DMS114 treated with DMSO at 0.1 percent for 48 hours (cell line): ENCODE results near the gene RETN.

Experiments used
- DNase-seq: peaks from one replicate; lab custom pipeline; 2025; ENCODE audit not compliant: unreplicated experiment; lab: John Stamatoyannopoulos, UW

RETN gene

DNA sequence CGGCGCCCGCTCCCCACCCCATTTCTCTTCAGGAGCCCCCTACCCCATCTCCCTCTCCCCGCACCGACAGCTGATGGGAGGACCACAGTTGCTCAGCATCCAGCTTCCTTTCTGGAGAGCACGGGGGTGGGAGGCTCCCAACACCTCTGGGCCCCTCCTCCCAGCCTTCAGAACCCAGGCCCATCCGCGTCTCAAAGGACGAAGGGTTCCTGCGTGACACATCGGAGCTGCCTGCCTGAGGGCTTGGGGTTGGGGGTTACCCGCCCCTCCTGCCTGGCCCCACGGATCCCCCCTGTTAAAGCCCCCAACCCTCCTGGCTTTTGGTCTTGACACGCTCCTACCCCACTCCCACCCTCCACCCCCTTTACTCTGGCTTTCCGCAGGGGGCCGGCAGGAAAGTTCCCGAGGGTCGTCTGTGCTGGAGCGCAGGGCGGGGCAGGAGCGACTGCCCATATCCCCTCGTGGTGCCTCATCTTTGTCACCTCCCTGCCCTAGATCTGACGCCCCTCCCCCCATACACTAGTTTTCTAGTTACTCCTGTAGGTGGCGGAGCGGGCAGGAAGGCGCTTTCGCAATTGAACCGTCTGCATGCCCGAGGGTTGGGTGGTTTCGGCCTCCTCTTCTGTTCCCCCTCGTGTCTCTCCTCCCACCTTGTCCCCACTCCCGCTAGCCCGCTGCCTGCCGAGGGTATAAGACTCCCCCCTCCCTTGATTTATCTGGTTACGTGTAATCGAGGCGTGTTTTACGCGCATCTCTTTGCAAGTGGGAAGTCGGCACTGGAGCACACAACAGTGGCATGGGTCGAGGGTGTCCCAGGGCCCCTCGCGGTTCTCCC lies 12.7 kb downstream of the RETN start:
- peak; percentile 42 for DNase-seq

DNA sequence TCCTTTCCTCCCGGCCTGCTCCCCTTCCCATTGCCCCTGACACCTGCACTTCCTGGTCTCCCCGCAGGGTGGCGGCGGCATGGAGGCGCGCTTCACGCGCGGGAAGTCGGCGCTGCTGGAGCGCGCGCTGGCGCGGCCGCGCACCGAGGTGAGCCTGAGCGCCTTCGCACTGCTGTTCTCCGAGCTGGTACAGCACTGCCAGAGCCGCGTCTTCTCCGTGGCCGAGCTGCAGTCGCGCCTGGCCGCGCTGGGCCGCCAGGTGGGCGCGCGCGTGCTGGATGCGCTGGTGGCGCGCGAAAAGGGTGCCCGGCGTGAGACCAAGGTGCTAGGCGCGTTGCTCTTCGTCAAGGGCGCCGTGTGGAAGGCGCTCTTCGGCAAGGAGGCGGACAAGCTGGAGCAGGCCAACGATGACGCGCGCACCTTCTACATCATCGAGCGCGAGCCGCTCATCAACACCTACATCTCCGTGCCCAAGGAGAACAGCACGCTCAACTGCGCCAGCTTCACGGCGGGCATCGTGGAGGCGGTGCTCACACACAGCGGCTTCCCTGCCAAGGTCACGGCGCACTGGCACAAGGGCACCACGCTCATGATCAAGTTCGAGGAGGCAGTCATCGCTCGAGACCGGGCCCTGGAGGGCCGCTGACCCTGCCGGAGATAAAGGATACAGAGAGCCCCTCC lies 13.5 kb downstream of the RETN start:
- DNase-seq = no peak

DNA sequence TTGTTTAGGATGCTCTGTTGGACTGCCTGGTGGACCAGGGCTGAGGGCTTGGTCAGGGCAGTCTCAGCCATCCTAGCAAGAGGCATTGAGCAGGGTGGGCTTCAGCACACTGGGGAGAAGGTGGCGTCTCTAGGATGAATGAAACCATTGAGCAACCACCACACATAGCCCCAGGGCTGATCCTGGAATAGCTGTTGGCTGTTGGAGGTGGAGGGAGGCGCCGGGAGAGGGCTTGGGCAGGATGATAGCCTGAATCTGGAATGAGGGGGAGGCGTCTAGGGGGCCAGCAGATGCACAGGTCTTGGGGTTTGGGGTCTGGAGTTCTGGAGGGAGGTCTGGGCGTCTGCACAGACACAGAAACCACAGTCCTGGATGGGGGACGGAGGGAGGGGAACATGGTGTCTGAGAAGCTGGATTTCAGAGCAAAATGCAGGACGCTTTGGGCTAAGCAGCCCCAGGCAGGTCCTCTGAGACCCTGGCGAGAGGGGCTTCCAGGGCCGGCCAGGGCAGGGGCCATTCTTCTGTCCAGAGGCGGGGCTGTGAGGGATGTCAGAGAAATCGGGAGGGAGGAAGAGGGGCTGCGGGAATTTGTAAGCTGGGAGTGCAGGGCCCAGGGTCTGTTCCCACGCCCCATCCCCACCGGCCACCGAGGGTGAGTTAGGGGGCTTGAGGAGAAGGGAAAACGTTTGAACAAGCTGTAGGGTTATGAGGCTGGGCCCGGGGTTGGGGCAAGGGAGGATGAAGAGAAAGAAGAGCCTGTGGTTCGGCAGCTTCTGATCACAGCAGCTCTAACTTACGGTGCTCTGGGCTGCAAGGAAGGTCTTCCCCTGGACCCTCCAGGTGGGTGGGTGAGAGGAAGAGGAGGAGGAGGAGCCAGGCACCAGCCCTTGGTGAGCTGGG lies 16.9 kb downstream of the RETN start:
- DNase-seq = no peak

DNA sequence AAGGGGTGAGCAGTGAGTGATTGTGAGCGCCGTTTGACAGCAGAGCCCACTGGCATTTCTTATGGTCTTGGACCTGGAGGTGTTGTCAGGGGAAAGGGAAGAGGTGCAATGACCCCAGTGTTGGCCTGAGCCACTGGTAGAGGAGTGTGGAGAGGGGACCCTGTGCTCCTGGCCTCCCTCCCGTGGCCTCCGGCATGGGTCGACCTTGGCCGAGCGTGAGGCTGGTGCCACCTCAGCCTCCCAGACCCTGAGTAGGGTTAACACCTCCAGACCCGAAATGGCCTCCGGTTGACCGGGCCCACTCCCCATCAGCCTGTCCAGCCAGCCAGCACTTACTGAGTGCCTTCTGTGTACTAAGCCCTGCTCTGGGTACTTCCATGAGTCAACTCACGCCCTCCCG lies 18.3 kb downstream of the RETN start:
- no peak for DNase-seq

DNA sequence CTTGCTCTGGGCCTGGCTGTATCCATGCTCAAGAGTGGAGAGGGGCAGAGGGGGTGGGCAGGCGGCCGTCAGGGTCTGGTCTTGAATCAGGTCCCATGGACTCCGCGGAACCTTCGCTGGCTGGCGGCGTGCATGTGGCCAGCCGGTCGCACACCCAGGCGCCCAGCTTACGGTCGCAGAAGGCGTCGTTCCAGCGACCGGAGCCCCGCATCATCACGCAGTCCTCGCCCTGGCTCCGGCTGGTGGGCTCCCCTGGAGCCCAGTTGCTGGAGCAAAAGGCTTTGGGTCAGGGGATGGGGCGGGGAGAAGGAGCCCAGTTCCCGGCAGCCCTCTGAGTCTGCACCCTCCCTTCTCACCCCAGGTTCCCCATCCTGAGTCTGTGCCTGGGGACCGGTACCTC lies 20.3 kb downstream of the RETN start:
- DNase-seq = no peak

DNA sequence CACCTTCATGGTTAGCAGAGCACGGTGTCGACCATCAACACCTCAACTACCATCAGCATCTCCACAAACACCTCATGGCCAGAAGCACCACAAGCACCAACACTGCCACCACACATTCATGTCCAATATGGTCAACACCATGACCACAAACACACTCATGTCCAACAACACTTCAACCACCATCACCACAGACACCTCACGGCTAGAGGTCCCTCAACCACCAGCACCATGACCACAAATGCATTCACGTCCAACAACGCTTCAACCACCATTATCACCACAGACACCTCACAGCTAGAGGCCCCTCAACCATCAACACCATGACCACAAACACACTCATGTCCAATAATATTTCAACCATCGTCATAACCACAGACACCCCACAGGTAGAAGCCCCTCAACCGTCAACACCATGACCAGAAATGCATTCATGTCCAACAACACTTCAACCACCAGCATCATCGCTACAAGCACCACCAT lies 22.0 kb downstream of the RETN start:
- no peak for DNase-seq

DNA sequence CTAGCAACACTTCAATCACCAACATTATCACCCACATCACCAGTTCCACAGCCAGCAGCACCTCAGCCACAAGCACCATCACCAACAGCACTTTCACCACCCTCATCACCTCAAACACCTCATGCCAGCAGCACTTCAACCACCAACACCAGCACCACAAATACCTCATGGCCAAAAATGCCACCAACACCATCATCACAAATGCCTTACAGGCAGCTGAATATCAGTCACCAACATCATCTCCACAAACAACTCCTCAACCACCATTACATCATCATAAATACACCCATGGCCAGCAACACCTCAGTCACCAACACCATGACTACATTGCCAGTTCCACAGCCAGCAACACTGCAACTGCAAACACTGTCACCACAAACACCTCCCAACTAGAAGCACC lies 22.6 kb downstream of the RETN start:
- no peak for DNase-seq

DNA sequence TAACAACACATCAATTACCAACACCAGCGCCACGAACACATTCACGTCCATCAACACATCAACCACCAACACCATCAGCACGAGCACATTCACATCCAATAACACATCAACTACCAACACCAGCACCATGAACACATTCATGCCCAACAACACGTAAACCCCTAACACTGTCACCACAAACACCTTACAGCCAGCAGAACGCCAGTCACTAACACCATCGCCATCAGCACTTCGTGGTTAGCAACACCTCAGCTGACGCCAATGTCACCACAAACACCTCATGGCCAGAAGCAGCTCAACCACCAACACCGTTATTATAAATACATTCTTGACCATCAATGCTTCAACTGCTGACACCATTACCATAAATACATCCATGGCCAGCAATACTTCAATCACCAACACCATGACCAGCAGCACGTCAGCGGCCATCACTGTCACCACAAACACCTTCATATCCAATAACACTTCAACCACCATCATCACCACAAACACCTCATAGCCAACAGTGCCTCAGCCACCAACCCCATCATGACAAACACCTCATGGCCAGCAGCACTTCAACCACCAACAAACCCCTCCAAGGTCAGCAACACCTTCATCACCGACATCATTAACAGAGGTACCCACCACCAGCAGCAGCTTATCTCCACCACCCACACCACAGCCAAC lies 23.7 kb downstream of the RETN start:
- DNase-seq = no peak

DNA sequence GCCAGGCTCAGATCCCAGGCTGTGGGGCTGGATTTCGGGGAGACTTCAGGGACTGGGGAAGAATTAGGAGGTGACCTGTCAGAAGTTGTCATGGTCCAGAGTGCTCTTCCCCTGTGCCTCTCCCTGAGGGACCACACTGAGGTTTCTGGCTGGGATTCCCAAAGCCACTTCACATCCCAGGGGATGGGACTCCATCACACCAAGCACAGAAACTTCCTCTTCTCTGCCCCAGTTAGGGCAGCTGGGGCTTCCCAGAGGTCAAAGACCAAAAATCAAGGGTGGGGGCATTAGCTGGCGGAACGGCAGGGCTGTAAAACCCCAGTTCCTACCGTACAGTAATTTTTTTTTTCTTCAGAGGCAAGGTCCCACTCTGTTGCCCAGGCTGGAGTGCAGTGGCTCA lies 25.6 kb downstream of the RETN start:
- no peak for DNase-seq

DNA sequence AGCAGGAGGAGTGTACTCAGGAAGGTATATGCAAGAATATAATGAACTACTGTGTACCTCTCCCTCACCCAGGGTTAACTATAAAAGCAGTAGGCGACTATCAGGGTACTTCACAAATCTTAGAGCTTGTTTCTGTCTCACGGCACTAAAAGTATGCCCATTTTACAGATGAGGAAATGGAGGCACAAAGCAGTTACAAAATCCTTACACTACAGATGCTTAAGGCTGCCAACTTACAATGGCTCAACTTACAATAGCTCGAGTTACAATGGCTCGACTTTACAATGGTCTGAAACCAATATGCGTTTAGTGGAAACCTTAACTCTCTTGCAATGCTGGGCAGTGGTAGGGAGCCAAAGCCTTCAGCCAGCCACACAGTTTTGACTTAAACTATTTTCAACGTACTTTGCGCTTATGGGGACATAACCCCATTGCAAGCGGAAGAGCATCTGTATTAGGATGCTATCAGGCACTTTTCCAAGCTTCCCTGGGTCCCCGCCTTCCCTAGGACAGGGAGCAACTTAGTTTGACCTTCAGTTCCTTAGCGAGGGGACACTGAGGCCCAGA lies 29.0 kb downstream of the RETN start:
- no peak for DNase-seq

DNA sequence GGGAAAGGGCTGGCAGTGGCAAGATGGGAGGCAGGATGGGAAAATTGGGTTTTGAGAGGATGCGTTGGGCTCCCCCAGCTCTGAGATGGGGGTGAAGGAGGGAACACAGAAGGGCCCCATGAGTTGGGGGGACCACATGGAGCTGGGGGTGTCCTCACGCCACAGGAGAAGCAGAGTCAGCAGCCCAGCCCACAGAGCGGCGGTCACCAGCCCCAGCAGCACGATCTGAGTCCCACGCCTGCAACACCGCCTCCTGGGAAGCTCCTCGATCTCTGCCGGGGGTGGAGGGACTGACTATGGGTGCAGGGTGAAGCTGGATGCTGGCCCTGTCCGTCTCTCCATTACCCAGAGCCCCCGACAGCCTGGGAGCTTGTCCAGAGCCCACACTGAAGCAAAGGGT lies 29.7 kb downstream of the RETN start:
- DNase-seq = no peak

DNA sequence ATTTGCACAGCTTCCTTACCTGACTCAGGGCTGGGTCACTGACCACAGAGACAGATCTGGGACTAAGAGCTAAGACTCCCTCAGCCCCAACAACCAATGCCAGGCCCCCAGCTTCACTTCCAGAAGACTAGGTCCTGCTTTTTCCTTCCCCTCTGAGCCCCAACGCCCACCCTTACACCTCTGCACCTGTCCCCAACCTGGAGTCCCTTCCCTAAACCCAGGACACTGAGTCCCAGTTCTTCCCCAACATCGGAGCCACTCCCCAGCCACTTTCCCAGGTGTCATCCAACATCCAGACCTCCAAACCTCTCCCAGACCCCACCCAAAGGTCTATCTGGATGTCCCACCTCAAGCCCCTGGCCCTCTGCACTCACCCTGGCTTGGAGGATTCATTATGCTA lies 30.2 kb downstream of the RETN start:
- no peak for DNase-seq

DNA sequence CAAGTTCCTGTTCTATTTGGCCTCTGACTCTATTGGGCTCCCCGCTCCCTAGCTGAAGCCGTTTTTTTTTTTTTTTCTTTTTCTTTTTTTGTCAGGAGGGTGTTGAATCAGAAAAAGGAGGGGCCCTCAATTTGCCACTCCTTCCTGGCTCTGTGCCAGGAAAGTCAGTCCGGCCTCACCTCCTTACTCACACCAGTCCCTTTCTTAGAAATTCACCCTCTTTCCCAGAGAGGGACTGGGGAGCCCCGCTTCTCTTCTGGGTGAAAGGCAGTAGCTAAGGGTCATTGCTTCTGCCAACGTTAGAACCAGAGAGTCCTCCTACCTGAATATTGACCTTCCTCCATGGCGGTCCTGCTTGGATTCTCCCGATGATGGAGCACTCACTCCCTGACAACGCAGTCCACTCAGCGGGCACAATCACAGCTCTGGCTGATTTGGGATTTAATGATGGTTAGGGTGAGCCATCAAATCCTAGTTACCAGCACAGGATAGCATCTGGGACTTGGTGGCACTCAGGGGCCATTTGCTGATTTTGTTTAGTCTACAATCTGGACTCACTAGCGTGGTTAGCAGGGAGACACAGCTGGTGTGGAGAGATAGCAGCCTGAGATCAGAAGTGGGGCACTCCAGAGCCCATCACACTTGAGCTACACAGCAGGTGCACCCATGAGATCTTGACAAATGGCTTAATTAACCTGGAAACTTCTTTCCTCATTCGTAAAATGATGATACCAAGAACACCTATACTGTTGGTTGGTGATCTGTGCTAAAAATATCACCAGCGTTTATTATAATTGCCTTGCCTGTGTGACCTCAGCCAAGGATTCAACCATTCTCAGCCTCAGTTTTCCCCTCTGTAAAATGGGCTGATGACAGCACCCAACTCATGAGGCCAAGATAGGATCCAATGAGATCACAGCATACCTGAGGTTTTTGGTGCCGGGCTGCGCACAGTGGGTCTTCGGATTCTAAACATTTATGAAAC lies 30.9 kb downstream of the RETN start:
- no peak for DNase-seq

DNA sequence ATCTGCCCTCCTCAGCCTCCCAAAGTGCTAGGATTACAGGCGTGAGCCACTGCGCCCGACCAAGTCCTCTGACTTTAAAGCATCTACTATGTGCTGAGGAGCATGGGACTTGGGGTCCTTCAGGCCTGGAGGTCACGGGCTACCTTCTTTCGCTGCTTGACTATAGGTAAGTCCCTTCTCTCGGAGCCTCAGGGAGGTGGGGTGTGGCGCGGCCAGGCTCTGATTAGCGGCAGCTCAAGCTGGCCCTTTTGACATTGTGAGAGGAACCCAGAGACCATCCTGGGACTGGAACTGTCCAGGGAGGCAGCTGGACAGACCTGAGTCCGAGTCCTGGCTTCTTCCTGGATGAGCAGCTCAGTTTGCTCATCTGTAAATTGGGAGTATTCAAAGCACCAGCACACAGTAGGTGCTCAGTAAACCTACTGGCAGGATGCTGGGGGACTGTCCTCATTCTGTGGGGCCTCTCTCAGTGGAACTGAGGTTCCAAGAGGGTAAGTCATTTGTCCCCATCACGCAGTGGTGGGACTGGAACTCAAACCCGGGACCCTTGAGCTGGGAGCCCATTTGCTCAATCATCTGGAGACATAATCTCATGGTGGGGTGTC lies 32.3 kb downstream of the RETN start:
- no peak for DNase-seq

DNA sequence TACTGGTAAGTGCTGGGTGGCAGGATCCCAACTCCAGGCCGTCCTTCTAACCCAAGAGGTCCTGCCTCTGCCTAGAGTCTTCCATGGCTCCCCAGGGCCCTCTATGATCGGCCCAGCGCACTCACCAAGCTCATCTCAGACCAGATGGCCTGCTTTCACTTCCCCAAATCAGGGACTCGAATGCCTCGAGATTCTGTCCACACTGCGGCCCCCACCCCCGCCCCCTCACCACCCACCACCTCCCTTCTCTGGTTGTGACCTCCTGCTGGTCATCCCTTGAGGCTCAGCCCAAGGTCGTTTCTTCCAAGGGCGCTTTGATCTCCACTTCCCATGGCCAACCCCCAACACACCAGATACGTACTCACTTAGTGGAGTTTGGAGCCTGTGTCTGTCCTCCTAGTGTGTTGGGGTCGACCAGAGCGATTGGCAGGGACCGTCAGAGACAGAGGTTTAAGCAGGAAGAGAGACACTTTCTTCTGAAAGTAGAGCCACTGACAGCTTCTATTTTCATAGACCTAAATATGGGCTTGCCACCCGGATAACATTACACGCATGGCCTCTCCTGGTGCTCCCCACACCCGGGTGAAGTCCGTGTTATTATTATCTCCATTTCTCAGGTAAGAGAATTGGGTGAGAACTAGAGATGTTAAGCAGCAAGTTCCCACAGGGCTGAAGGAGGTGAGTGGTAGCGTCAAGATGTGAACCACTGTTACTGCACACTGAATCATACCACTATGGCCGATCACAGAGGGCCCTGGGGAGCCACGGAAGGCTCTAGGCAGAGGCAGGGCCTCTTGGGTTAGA lies 33.0 kb downstream of the RETN start, which contains the start of gene FCER2:
Gene FCER2 (minus strand): TSS at position 478 of the 804 bp plus-strand sequence. CDS start 2,371 bp downstream, outside the sequence.
- no peak for DNase-seq

DNA sequence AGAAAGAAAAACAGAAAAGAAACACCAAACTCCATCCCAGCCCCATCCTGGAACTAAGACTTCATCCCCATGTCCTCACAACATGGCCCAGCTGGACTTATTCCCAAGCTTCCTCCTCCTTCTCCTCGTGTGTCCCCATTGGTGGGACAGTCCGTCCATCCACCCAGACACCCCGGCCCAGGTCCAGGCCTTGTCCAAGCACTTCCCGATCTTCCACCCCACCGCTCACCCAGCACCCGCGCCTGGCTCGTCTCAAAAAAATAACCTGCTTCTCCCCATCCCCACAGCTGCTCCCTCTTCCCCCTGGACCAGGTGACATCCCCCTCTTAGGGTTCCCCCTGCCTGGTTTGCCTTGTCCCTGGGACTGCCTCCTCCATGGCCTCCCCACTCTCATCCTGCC lies 34.5 kb downstream of the RETN start:
- no peak for DNase-seq

DNA sequence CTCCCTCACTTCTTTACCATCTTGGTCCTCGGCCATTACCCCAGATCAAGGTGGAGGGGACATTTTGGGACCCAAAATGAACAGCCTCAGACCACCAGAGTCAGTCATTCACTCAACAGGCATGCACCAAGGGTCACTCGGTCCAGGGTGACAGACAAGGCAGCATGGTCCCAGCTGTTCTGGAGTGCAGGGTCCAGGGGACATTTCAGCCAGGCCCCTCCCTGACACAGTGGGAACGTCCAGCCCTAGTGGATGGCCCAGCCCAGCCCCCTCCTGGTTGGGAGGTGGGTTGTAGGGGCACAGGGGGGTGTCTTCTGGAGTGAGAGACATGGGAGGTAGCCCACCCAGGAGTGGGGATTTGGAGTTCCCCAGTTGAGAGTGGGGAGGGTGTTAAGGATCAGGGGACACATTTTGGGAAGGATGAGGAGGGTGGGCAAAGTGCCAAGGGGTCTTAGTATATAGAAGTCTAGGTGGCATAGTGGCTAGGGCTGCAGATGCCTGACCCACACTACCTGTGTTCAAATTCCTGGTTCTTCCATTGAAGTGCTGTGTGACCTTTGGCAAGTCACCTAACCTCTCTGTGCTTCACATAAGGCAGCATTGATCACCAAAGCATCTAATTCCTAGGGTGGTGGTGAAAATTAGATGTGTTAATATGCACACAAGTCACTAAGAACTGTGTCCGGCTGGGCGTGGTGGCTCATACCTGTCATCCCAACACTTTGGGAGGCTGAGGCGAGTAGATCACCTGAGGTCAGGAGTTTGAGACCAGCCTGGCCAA lies 35.6 kb downstream of the RETN start:
- DNase-seq = no peak
